ENCODE measurements around the gene ADAM33.
A peak's percentile ranks its signal among the peaks of the same experiment; 100 is the strongest.

ADAM33 gene, protein sequence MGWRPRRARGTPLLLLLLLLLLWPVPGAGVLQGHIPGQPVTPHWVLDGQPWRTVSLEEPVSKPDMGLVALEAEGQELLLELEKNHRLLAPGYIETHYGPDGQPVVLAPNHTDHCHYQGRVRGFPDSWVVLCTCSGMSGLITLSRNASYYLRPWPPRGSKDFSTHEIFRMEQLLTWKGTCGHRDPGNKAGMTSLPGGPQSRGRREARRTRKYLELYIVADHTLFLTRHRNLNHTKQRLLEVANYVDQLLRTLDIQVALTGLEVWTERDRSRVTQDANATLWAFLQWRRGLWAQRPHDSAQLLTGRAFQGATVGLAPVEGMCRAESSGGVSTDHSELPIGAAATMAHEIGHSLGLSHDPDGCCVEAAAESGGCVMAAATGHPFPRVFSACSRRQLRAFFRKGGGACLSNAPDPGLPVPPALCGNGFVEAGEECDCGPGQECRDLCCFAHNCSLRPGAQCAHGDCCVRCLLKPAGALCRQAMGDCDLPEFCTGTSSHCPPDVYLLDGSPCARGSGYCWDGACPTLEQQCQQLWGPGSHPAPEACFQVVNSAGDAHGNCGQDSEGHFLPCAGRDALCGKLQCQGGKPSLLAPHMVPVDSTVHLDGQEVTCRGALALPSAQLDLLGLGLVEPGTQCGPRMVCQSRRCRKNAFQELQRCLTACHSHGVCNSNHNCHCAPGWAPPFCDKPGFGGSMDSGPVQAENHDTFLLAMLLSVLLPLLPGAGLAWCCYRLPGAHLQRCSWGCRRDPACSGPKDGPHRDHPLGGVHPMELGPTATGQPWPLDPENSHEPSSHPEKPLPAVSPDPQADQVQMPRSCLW

GRCh38 chr20:3681931-3682781 is at the start of gene ADAM33:
TSS of gene ADAM33 (minus strand) at chr20:3682010. CDS start at chr20:3682004, 6 bp downstream.
- no peak for DNase-seq

GRCh38 chr20:3730803-3731672 is 49.2 kb upstream of the ADAM33 start:
- DNase-seq = no peak

- DNase-seq = no peak
These were observed 48.2 kb upstream of the ADAM33 start for GRCh38 chr20:3729811-3730540.

DNA sequence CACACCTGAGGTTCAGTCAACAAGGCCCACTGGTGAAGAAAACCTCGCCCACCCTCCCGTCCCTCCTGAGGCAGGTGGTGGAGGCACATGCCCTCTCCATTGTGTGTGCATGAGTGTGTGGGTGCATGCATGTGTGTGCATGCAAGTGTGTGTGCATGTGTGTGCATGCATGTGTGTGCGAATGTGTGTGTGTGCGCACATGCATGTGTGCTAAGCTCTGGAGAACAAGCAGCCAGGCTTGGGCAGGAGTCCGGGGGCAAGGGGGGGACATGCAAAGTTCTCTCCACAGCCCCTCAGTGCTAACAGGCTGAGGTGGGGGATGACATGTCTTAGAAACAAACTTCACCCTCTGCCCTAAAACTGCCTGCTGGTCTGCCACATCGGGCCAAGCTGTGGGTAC is 47.6 kb upstream of the ADAM33 start:
- DNase-seq = no peak

- no peak for DNase-seq
These were observed 47.1 kb upstream of the ADAM33 start for GRCh38 chr20:3728876-3729275.

GRCh38 chr20:3728354-3728753 is 46.5 kb upstream of the ADAM33 start:
- no peak for DNase-seq

DNA sequence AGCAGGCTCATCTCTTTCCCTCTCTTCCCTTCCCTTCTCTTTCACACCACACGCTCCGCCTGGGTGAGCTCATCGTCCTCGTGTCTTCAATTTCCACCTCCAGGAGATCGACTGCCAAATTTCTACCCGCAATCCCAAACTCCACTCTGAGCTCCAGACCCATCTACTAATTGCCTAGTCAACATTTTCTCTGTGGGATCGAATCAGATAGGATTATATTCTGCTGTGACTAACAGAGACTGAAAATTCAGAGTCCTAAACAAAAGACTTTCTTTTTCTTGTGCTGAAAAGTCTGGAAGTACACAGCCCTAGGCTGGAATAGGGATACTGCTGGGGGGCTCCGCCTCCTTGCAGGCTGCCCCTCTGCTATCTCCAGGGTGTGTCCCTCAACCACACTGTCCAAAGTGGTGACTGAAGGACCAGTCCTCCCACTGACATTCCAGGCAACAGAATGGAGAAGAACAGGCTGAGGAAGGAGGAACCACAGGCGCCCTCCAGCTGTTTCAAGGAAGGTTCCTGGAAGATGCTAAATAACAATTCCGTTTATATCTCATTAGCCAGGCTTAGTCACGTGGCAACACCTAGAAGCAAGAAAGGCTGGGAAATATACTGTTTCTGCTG is 45.7 kb upstream of the ADAM33 start:
- no peak for DNase-seq

- DNase-seq = no peak
These were observed 42.5 kb upstream of the ADAM33 start for GRCh38 chr20:3724356-3724755.

GRCh38 chr20:3723284-3723683 is 41.5 kb upstream of the ADAM33 start:
- DNase-seq = no peak

GRCh38 chr20:3721912-3722311 is 40.1 kb upstream of the ADAM33 start:
- no peak for DNase-seq

DNA sequence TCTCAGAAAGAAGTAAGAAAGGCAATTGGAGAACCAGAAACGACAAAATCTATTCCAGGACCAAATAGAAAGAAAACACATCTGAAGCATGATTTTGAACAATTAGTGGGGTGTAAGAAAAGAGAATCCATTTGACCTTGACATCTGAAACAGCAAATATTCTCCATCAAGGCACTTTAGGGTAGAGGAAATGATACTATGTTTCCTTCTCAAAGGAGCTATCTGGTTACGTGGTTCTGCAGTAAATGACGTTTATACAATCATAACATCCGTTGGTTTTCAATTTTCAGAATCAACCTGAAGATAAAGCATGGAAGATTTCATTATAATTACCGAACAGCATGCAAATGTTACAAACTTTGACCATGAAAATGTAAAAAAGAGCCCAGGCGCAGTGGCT is 38.8 kb upstream of the ADAM33 start:
- DNase-seq = no peak

- no peak for DNase-seq
These were observed 38.3 kb upstream of the ADAM33 start for GRCh38 chr20:3720068-3720467.

GRCh38 chr20:3719046-3719445 is 37.2 kb upstream of the ADAM33 start:
- no peak for DNase-seq

DNA sequence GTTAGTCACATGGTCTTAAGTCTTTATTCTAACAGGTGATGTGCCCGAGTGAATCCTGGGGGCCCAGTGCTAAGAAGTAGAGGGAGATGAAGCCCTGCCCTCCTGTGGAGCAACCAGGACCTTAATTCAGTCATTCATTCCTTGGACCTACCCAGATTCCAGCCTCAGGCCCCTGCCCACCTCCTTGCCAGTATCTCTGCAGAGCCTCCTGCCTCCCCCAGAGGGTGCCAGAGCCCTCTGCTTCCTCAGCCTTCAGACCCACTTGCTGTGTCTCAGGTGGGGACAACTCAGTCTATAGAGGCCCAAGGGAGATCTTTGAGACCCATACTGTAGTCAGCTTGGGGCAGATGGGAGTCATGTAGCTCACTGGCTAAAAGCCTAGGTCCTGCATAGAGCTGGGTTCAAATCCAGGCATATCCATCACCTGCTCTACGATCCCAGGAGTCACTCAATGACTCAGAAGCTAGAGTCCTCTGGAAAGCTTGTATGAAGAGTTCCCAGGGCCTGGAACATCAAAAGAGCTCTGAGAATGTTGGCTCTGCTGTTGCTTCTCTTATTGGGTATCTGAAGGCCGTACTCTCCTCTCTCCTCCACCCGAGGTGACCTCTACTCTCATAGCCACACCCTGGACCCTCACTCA is 34.5 kb upstream of the ADAM33 start:
- DNase-seq = peak in 1 of 2 experiments; percentile 59

GRCh38 chr20:3714092-3714491 is 32.3 kb upstream of the ADAM33 start:
- no peak for DNase-seq

DNA sequence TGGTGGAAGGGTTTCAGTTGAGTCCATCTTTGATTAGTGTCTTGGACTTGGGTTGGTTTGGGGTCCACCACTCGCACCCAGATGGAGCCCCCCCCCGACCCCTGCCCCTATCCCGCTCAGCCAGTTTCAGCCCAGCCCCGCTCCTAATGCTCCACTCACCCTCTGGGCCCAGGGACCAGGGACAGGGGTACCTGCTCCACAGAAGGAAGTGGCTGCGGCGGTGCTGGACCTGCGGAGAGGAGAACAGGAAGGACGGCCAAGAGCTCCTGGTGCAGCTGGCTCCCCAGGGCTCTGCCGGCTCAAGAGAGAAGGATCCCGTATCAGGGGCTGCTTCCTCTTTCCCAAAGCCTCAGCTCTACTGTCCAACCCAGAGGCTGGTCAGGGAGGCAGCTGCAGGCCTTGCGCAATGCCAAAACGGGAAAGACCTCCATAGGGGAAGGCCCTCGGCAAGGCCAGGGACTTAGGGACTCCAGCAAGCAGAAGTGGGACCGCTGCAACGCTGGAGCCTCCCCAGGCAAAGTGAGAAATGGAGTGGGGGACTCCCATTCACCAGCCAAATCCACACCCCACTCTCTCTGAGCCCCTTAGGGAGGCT is 30.6 kb upstream of the ADAM33 start, which contains the start of gene SIGLEC1:
Gene SIGLEC1, minus strand, starts transcription at position 322 of the 595 bp plus-strand sequence. CDS start 5,472 bp downstream, outside the sequence.
- DNase-seq = no peak

DNA sequence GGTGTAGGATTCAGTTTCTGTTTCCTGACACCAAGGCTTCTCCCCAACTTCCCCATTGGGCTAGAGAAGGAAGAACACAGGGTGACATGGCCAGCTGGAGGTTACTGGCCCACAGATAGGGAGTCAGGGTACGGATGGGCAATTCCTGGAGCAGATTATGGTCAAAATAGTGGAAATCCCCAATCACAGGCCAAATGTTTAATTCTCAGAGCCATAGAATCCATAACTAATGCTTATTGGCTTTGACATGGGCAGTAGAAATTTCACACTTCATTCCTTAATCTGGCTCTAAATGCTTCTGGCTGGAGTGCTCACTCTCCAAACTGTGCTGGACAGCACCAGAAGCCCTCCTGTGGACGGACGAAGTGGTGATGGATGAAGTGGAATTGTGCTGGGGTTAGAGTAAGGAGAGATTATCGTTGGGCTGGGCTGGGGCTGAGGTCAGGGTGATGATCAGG is 29.7 kb upstream of the ADAM33 start:
- no peak for DNase-seq

GRCh38 chr20:3710703-3711483 is 29.1 kb upstream of the ADAM33 start:
- DNase-seq = peak in 1 of 2 experiments; percentile 34

- DNase-seq = no peak
These were observed 28.2 kb upstream of the ADAM33 start for GRCh38 chr20:3710011-3710466.
